ENCODE data around the gene TPCN1.

The TPCN1 gene

GRCh38 chr12:113221997-113222729 is 899 bp downstream of the TPCN1 start:
- in situ Hi-C loops (cut with MboI; ENCODE audit: low sequenced_read_pairs): loop anchor here (25.0 kb wide), 1 partner anchor 640 kb away; no protein-coding TSS in a partner anchor

- in situ Hi-C loops (cut with MboI; ENCODE audit: low sequenced_read_pairs): loop anchor here (25.0 kb wide), 1 partner anchor 639 kb away; no protein-coding TSS in a partner anchor
These were observed 1.7 kb downstream of the TPCN1 start for GRCh38 chr12:113222730-113223531.

DNA sequence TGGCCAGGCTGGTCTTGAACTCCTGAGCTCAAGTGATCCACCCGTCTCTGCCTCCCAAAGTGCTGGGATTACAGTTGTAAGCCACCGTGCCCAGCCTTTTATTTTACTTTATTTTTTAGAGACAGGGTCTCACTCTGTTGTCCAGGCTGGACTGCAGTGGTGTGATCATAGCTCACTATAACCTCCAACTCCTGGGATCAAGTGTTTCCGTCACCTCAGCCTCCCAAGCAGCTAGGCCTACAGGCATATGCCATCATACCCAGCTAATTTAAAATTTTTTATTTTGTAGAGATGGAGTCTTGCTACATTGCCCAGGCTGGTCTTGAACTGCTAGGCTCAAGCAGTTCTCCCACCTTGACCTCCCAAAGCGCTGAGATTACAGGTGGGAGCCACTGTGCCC is 3.7 kb downstream of the TPCN1 start:
- in situ Hi-C loops (cut with MboI; ENCODE audit: low sequenced_read_pairs): loop anchor here (25.0 kb wide), 1 partner anchor 637 kb away; no protein-coding TSS in a partner anchor

DNA sequence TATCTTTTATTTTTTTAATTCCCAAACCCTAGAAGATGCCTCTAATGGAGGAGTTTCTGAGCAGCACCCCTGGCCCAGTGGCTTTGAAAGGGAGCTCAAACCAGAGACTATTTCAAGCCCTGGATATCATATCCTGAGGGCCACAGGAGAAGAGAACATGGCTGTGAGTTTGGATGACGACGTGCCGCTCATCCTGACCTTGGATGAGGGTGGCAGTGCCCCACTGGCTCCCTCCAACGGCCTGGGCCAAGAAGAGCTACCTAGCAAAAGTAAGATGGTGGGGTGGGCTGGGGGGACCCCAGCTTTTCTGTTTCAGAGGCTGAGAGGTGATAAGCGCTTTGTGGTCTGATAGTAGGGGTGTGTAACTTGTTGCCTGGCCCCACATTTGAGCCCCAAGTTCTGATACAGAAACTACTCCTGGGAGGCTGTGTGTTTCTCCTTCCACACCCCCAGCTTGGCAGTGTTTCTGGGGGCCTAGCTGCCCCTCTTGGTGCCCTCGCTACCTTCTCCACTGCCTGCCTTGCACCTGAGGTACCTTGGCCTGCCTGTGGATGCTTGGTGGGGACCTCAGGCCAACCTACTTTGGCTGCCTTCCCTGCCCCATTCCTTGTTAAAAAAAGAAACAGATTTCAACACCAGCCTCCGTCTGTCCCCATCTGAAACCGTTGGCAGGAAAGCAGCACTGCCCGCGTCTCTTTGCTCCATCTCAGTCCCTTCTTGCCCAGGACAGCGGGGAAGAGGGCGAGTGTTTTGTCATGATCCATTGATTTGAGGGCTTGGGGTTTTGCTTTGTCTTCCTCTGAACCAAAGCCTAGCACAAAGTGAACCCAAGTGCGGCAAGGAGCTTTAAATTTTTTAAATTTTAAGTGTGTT is 5.7 kb downstream of the TPCN1 start:
- in situ Hi-C loops (cut with MboI; ENCODE audit: low sequenced_read_pairs): no loop called here

DNA sequence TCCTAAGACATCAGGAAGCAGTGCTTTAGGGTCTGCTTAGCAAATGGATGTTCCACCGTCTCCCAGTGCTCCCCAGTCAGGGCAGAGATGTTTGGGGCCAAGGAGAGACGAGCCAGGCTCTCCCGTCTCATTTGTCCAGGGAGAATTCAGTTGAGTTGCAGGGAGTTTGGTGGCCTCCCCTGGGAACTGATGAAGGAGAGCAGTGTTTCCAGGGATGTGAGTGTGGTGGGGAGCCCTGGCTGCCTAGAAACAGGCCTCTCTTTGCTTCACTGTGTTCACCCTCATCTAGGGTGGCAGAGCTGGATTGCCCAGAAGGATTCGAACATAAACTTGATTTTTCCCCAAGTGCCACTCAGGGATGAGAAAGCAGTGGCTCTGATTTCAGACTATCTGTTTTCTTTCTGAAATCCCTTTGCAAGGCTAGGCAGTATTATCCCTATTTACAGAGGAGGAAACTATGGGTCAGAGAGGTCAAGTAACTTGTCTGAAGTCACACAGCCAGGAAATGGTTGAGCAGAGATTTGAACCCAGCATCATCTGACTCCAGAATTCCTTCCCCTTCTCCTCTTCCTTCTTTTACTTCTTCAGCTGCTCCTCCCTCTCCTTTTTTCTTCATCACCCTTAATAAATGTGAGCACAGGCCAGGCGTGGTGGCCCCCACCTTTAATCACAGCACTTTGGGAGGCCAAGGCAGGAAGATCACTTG is 6.6 kb downstream of the TPCN1 start:
- in situ Hi-C loops (cut with MboI; ENCODE audit: low sequenced_read_pairs): no loop called here

DNA sequence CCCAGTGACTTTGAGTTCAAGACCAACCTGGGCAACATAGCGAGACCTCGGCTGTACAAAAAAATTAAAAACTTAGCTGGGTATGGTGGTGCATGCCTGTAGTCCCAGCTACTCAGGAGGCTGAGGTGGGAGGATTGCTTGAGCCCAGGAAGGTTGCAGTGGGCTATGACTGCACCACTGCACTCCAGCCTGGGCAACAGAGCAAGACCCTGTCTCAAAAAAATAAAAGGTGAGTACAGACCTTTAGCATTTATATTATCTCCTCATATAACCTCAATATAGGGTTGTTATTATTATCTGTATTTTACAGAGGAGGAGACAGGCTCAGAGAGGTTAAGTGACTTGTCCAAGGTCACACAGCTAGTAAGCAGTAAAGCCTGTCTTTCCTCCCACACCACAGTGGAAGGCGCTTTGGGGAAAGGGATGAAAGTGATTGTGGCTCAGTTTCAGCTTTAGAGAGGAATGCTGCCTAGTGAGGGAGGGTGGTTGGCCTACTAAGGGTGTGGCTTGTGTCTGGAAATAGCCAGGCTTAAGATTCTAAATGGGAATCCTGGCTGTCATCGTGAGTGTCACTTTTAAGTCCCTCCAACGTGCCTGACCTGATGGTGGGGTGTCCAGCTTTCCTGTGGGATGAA is 7.2 kb downstream of the TPCN1 start:
- in situ Hi-C loops (cut with MboI; ENCODE audit: low sequenced_read_pairs): no loop called here

GRCh38 chr12:113230315-113231234 is 9.3 kb downstream of the TPCN1 start:
- in situ Hi-C loops (cut with MboI; ENCODE audit: low sequenced_read_pairs): no loop called here

DNA sequence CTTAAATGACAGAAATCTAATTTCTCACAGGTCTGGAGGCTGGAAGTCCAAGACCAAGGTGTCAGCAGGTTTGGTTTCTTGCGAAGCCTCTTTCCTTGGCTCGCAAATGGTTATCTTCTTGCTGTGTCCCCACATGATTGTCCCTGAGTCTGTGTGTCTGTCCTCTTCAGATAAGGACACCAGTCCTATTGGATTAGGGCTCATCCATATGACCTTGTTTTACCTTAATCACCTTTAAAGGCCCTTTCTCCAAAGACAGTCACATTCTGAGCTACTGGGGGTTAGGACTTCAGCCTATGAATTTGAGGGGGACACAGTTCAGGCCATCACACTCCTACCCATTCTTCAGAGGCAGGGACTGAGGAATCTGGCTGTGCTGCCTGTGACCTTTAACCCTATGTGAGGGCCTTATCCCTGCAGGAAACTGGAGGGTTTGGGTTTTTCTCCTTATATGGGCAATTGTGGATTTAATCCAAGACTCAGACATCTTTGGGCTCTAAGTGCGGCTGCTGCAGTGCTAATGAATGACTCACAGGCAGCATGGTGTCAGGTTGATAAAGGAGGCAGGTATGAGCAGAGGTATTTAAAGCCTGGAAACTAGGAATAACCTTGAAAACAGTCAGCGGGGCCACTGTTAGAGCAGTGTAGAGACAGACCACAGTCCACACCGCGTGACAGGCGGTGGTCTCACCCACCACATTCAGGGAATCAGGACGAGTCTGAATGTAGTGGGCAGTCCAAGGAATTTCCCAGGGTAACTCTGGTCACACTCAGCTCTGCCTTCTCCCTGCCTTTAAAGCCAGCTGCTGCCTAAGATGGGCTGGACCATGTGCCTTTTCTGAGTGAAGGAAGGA is 10.2 kb downstream of the TPCN1 start:
- in situ Hi-C loops (cut with MboI; ENCODE audit: low sequenced_read_pairs): no loop called here

- in situ Hi-C loops (cut with MboI; ENCODE audit: low sequenced_read_pairs): no loop called here
These were observed 11.0 kb downstream of the TPCN1 start for GRCh38 chr12:113232089-113232839.

DNA sequence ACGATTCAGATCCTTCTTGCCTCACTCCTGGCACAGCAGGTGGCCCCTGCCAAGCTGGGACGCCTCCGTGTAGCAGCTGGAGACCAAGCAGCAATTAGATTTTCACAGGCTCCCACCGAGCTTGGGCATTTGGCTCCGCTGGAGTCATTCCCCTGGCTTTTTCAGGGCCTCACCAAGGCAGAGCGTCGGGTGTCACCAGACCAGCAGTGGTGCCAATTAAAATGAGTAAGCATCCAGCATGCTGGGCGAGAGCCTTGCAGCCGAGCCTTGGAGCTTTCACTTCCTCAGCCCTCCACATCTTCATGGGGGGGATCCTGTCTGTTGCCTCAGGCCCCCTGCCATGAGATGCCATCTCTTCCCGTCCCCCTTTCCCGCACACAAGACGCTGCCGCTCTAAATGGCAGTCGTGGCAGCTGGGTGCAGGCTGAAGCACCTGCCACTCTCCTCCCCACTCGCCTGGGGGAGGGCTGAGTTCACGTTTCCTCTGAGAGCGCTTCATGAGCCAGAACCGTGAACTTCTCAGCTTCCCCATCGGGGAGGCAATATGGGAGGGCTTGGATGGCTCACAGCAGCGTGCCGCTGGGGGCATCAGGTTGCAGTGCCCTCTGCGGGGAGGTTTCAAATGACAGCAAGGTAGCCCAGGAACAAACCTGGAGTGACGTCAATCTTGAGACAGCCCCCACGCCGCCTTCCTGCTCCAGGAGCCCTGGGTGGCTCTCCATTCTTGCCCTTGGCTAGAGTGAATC is 11.7 kb downstream of the TPCN1 start:
- in situ Hi-C loops (cut with MboI; ENCODE audit: low sequenced_read_pairs): no loop called here

GRCh38 chr12:113233967-113234366 is 12.7 kb downstream of the TPCN1 start:
- in situ Hi-C loops (cut with MboI; ENCODE audit: low sequenced_read_pairs): no loop called here

DNA sequence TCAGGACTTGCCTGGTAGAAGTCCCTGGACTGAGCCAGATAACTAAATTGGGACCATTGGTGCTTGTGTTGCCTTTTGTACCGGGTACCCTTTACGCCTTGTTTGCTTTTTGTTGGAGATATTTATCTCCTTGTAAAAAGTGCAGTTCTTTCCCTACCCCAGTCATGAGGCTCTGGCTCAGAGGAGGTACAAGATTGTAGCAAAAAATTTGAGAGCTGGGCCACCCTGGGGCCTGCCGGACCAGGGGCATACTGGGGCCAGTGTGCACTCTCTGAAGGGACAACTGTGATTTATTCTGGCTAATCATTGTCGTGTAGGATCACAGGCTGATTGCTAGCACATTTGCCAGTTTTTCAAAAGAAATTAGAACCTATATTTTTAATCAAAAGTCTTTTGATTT is 13.2 kb downstream of the TPCN1 start:
- in situ Hi-C loops (cut with MboI; ENCODE audit: low sequenced_read_pairs): no loop called here

DNA sequence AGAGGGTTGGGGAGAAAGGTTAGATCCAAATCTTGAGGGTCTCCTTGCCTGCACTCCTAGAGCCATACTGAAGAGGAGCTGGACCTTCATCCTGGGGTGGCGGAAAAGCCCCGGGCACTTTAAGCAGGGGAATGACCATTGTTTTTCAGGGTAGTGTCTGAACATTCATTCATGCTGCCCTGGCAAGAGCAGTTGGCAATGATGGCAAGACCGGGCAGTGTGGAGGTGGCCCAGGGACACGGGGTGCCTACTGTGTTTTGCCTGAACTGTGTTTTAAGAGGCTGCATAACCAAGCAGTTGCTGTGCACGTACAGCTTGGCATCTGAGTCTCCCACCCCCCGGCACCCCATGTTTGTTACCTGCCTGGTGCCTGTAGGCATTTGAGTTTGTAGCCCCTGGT is 14.7 kb downstream of the TPCN1 start:
- in situ Hi-C loops (cut with MboI; ENCODE audit: low sequenced_read_pairs): no loop called here

GRCh38 chr12:113236539-113237399 is 15.5 kb downstream of the TPCN1 start:
- in situ Hi-C loops (cut with MboI; ENCODE audit: low sequenced_read_pairs): no loop called here

DNA sequence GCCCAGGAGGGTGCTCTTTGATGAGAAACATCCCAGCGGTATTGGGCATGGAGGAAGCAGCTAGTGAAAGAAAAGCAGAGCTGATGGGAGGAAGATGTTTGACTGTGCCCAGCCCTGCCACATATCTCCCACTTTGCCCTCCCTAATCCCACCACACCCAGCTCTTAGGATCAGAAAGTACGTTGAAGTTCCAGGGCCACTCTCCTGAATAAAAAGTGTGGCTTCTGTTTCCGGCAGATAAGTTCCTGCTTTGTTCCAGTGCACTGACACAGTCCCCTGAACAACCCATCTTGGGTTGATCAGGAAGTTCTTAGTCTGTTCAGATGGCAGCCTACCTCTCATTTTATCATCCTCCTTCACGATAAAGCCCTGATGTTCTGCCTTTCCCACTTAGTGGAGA is 16.5 kb downstream of the TPCN1 start:
- in situ Hi-C loops (cut with MboI; ENCODE audit: low sequenced_read_pairs): no loop called here

- in situ Hi-C loops (cut with MboI; ENCODE audit: low sequenced_read_pairs): no loop called here
These were observed 17.0 kb downstream of the TPCN1 start for GRCh38 chr12:113238309-113238708.
